K562 (cell line): ENCODE data around the gene OSCP1. TPM values are rescaled to one million over a fixed set of nuclear protein-coding genes. Genes with fewer than 3 reads are reported as not detected.

Source experiments
- ATF6 ChIP-seq: sonication (generic); formaldehyde crosslinking; IDR thresholded peaks from 2 replicates; pipeline ENCODE4 v1.4.0; 2020; ENCODE audit warnings: mild to moderate bottlenecking, missing genetic modification reagents
- DDX20 ChIP-seq: fragments of 450-650 bp; IDR thresholded peaks from 2 replicates; pipeline ENCODE4 v1.6.1; 2016; ENCODE audit warnings: missing genetic modification characterization, low read depth, mild to moderate bottlenecking, missing compliant biosample characterization, moderate library complexity
- DMBX1 ChIP-seq: fragments of 250-450 bp; sonication (Bioruptor Pico); IDR thresholded peaks from 2 replicates; pipeline ENCODE4 v1.8.0; 2022; ENCODE audit warnings: inconsistent platforms, mild to moderate bottlenecking, moderate library complexity, borderline replicate concordance
- EP400 ChIP-seq: fragments of 450-650 bp; IDR thresholded peaks from 2 replicates; pipeline ENCODE4 v1.6.1; 2017; ENCODE audit warnings: antibody characterized with exemption, mild to moderate bottlenecking, moderate library complexity
- ESRRB ChIP-seq: fragments of 250-450 bp; sonication (Bioruptor Pico); IDR thresholded peaks from 2 replicates; pipeline ENCODE4 v1.5.0; 2020; ENCODE audit warnings: mild to moderate bottlenecking, moderate library complexity, borderline replicate concordance
- HBP1 ChIP-seq: fragments of 450-650 bp; formaldehyde crosslinking; IDR thresholded peaks from 2 replicates; pipeline ENCODE4 v1.4.0; 2022; ENCODE audit warnings: missing genetic modification characterization
- HDAC6 ChIP-seq: IDR thresholded peaks from 2 replicates; pipeline ENCODE4 v1.6.1; 2012; ENCODE audit warnings: low read depth, mild to moderate bottlenecking, control low read depth, inconsistent platforms, low read length, moderate library complexity
- HSF4 ChIP-seq: fragments of 250-450 bp; sonication (Bioruptor Pico); IDR thresholded peaks from 2 replicates; pipeline ENCODE4 v2.1.2; 2022; ENCODE audit warnings: mild to moderate bottlenecking, moderate library complexity, borderline replicate concordance
- KLF6 ChIP-seq: fragments of 250-450 bp; sonication (Bioruptor Pico); IDR thresholded peaks from 2 replicates; pipeline ENCODE4 v1.4.0; 2020; ENCODE audit warnings: mild to moderate bottlenecking, moderate library complexity, borderline replicate concordance
- MAX ChIP-seq: sonication (generic); formaldehyde crosslinking; IDR thresholded peaks from 2 replicates; pipeline ENCODE4 v1.9.0; 2022; ENCODE audit warnings: mild to moderate bottlenecking, missing genetic modification reagents
- MEIS2 ChIP-seq: fragments of 450-650 bp; IDR thresholded peaks from 2 replicates; pipeline ENCODE4 v1.6.1; 2014; ENCODE audit warnings: mild to moderate bottlenecking; ENCODE audit not compliant: partially characterized antibody
- MNT ChIP-seq, 2 experiments: fragments of 450-650 bp; conservative IDR thresholded peaks; 2 replicates each; pipeline ENCODE4 v1.6.1; 2017; ENCODE audit warnings: mild to moderate bottlenecking in 2 of 2, moderate library complexity in 2 of 2
- NONO ChIP-seq, 2 experiments: fragments of 200-400 bp in 1 of 2; fragments of 450-650 bp in 1 of 2; formaldehyde crosslinking in 1 of 2; IDR thresholded peaks; 2 replicates each; pipeline ENCODE4 v1.6.1; 2017; ENCODE audit warnings: low read depth in 2 of 2, mild to moderate bottlenecking in 2 of 2, moderate library complexity in 2 of 2, low read length in 1 of 2
- RAD51 ChIP-seq: fragments of 450-650 bp; IDR thresholded peaks from 2 replicates; pipeline ENCODE4 v1.7.1; 2016; ENCODE audit warnings: low read depth, mild to moderate bottlenecking, borderline replicate concordance
- RFX7 ChIP-seq: fragments of 250-450 bp; sonication (Bioruptor Pico); IDR thresholded peaks from 2 replicates; pipeline ENCODE4 v1.5.1; 2021; ENCODE audit warnings: mild to moderate bottlenecking
- SPI1 ChIP-seq: IDR thresholded peaks from 2 replicates; pipeline ENCODE4 v1.6.1; 2011; ENCODE audit warnings: low read depth, low read length, control low read depth, borderline replicate concordance
- TAL1 ChIP-seq: fragments of 450-650 bp; IDR thresholded peaks from 2 replicates; pipeline ENCODE4 v1.6.1; 2016; ENCODE audit warnings: mild to moderate bottlenecking
- ZFP30 ChIP-seq: fragments of 250-450 bp; sonication (Bioruptor Pico); IDR thresholded peaks from 2 replicates; pipeline ENCODE4 v1.8.0; 2022; ENCODE audit warnings: moderate library complexity, mild to moderate bottlenecking, inconsistent platforms, borderline replicate concordance
- ZNF23 ChIP-seq: fragments of 250-450 bp; sonication (Bioruptor Pico); IDR thresholded peaks from 2 replicates; pipeline ENCODE4 v1.4.0; 2020; ENCODE audit warnings: mild to moderate bottlenecking
- ZNF282 ChIP-seq: sonication (generic); formaldehyde crosslinking; IDR thresholded peaks from 2 replicates; pipeline ENCODE4 v1.8.1; 2023; ENCODE audit warnings: missing genetic modification reagents
- polyA plus RNA-seq, 8 experiments: library from polyadenylated mRNA; depleted of rRNA in 4 of 8; stranded (reverse) in 5 of 8; unstranded in 3 of 8; fragments of >200 nt; fragmentation: Nextera tagmentation in 2 of 8; fragmentation: Illumina TruSeq in 1 of 8; extraction: Ambion mirVana in 2 of 8; extraction: Trizol in 1 of 8; gene quantifications; 2 replicates each; pipeline versions ENCODE4 v1.2.1 to v1.2.3, GENCODE V29; 2011 to 2014; ENCODE audit warnings: inconsistent platforms in 1 of 8, missing spikeins in 1 of 8
- total RNA-seq, 7 experiments: library from RNA; depleted of rRNA in 6 of 7; stranded (reverse); fragments of >200 nt in 6 of 7; fragmentation: Illumina TruSeq in 2 of 7; extraction: Trizol in 2 of 7; gene quantifications; 2 replicates each; pipeline versions ENCODE4 v1.2.1 to v1.2.3, GENCODE V29; 2011 to 2021; ENCODE audit warnings: low replicate concordance in 1 of 7

OSCP1 gene
- total and polyA plus RNA-seq, 9 of the 15 experiments (the other 6 are each of a cell fraction or from before 2014, with no cell fraction given) = 0.15 to 0.40 (median 0.33) TPM; not detected in 5

- TF ChIP-seq SPI1 = 0 out of 2 replicates have a peak, but pooled peaks have one; percentile 14
- no peak for TF ChIP-seq ZFP30 (CRISPR knock-in tag)
- TF ChIP-seq RFX7 = no peak
- 0 out of 2 replicates have a peak, but pooled peaks have one; percentile 21 for TF ChIP-seq ATF6 (CRISPR knock-in tag)
- no peak for TF ChIP-seq DDX20 (tag)
- TF ChIP-seq MAX (CRISPR knock-in tag) = no peak; the same call in 1 of the 2 replicates
- TF ChIP-seq TAL1 = 0 out of 2 replicates have a peak, but pooled peaks have one; percentile 9
- no peak for TF ChIP-seq ZNF23 (CRISPR knock-in tag)
- no peak for TF ChIP-seq NONO (IDR thresholded peaks at IDR 0.05; ENCODE audit: low read depth in 2 of 2, low read length in 1 of 2)
- TF ChIP-seq RAD51 = 0 out of 2 replicates have a peak, but pooled peaks have one; percentile 7
- TF ChIP-seq ESRRB (CRISPR knock-in tag) = no peak
- TF ChIP-seq KLF6 (CRISPR knock-in tag) = no peak
- TF ChIP-seq HSF4 (CRISPR knock-in tag) = no peak
- no peak for TF ChIP-seq ZNF282 (CRISPR knock-in tag)
- TF ChIP-seq MNT (conservative IDR thresholded peaks at IDR 0.05) = peak; percentile 40 to 43; a peak in 2 of 4 replicates
- no peak for TF ChIP-seq HDAC6
- peak; percentile 0 for TF ChIP-seq MEIS2
- TF ChIP-seq EP400 = peak; percentile 40; the same call in 1 of the 2 replicates
- TF ChIP-seq DMBX1 = no peak
- TF ChIP-seq HBP1 (CRISPR knock-in tag) = peak; percentile 59; the same call in 1 of the 2 replicates
Observed at GRCh38 chr1:36384542-36385409, 65.5 kb downstream of the OSCP1 start (continued).
